ENCODE results near the gene GMPS. TPM values are rescaled to one million over a fixed set of nuclear protein-coding genes. Genes with fewer than 3 reads are reported as not detected.

GMPS gene
- total RNA-seq, 1 donor from 2014 or later, result 279 TPM

GRCh38 chr3:155984791-155985417, 114.5 kb downstream of the GMPS start:
- no peaks in the 10 kb centered on the region for H3K27me3 Mint-ChIP-seq (ENCODE audit: insufficient read depth, low read depth)
- Histone ChIP-seq H3K79me2 (ENCODE audit: low read depth) (no peaks in the 10 kb centered on the region), H4K20me1 (ENCODE audit: low read depth) (no peaks in the 10 kb centered on the region), H3K4me2 (no peak overlapping the region), H3F3A (ENCODE audit: low read depth) (no peaks in the 10 kb centered on the region), H3K9me3 (ENCODE audit: low read depth) (no peaks in the 10 kb centered on the region), H3K9ac (no peak overlapping the region), H2AFZ (replicated peaks) (no peak overlapping the region), H3K27ac (no peak overlapping the region), H3K4me1 (no peaks in the 10 kb centered on the region), H3K36me3 (no peaks in the 10 kb centered on the region), H3K4me3 (no peak overlapping the region), H3K27me3 (no peaks in the 10 kb centered on the region)
- no peak overlapping the region for H3K4me3 Mint-ChIP-seq
- no peak overlapping the region for H3K27ac Mint-ChIP-seq
- H3K9me3 Mint-ChIP-seq, result no peaks in the 10 kb centered on the region
- TF ChIP-seq EZH2phosphoT487 (IDR thresholded peaks at IDR 0.05), result no peak
- no peak for TF ChIP-seq CTCF (IDR thresholded peaks at IDR 0.05)
- TF ChIP-seq EZH2 (IDR thresholded peaks at IDR 0.05), result no peak
- peaks cover 2% of the 10 kb centered on the region for H3K36me3 Mint-ChIP-seq
- no peak for DNase-seq (ENCODE audit: low spot score)
- H3K4me1 Mint-ChIP-seq, result peaks cover 3% of the 10 kb centered on the region

GRCh38 chr3:155989536-155989935, 119.1 kb downstream of the GMPS start:
- Mint-ChIP-seq H3K27me3 (ENCODE audit: insufficient read depth, low read depth) (peaks cover 3% of the 10 kb centered on the region), H3K4me3 (no peak overlapping the region), H3K27ac (no peak overlapping the region), H3K4me1 (peaks cover 15% of the 10 kb centered on the region), H3K36me3 (no peaks in the 10 kb centered on the region), H3K9me3 (no peaks in the 10 kb centered on the region)
- no peak overlapping the region for H3K4me2 ChIP-seq
- H3K27me3 ChIP-seq, result no peaks in the 10 kb centered on the region
- TF ChIP-seq CTCF (IDR thresholded peaks at IDR 0.05), result no peak
- TF ChIP-seq EZH2 (IDR thresholded peaks at IDR 0.05), result no peak
- TF ChIP-seq EZH2phosphoT487 (IDR thresholded peaks at IDR 0.05), result no peak
- peaks cover 2% of the 10 kb centered on the region for H3F3A ChIP-seq (ENCODE audit: low read depth)
- no peak overlapping the region for H2AFZ ChIP-seq (replicated peaks)
- no peaks in the 10 kb centered on the region for H3K36me3 ChIP-seq
- H3K9me3 ChIP-seq (ENCODE audit: low read depth), result no peaks in the 10 kb centered on the region
- H3K4me1 ChIP-seq, result peaks cover 8% of the 10 kb centered on the region
- no peaks in the 10 kb centered on the region for H4K20me1 ChIP-seq (ENCODE audit: low read depth)
- no peak overlapping the region for H3K9ac ChIP-seq
- no peak overlapping the region for H3K27ac ChIP-seq
- no peak for DNase-seq (ENCODE audit: low spot score)
- H3K4me3 ChIP-seq, result no peak overlapping the region
- no peaks in the 10 kb centered on the region for H3K79me2 ChIP-seq (ENCODE audit: low read depth)

- Mint-ChIP-seq H3K36me3 (no peaks in the 10 kb centered on the region), H3K27ac (peak overlapping the region; percentile 79), H3K4me3 (no peak overlapping the region), H3K27me3 (ENCODE audit: insufficient read depth, low read depth) (peaks cover 3% of the 10 kb centered on the region), H3K4me1 (peaks cover 12% of the 10 kb centered on the region), H3K9me3 (no peaks in the 10 kb centered on the region)
- no peak for TF ChIP-seq CTCF (IDR thresholded peaks at IDR 0.05)
- no peak for TF ChIP-seq EZH2phosphoT487 (IDR thresholded peaks at IDR 0.05)
- TF ChIP-seq EZH2 (IDR thresholded peaks at IDR 0.05), result no peak
- no peaks in the 10 kb centered on the region for H3K27me3 ChIP-seq
- H3F3A ChIP-seq (ENCODE audit: low read depth), result peaks cover 2% of the 10 kb centered on the region
- no peaks in the 10 kb centered on the region for H3K36me3 ChIP-seq
- no peaks in the 10 kb centered on the region for H3K79me2 ChIP-seq (ENCODE audit: low read depth)
- peaks cover 8% of the 10 kb centered on the region for H3K4me1 ChIP-seq
- H3K27ac ChIP-seq, result no peak overlapping the region
- no peak for DNase-seq (ENCODE audit: low spot score)
- no peak overlapping the region for H3K4me2 ChIP-seq
- H3K4me3 ChIP-seq, result no peak overlapping the region
- no peak overlapping the region for H3K9ac ChIP-seq
- H4K20me1 ChIP-seq (ENCODE audit: low read depth), result no peaks in the 10 kb centered on the region
- no peaks in the 10 kb centered on the region for H3K9me3 ChIP-seq (ENCODE audit: low read depth)
- peak overlapping the region; percentile 92 for H2AFZ ChIP-seq (replicated peaks)
These were observed 120.8 kb downstream of the GMPS start for GRCh38 chr3:155991212-155991611.

Measured in neural progenitor cell (in vitro differentiated cells).